Vagina (tissue), 2 donors: ENCODE data around the gene HMMR. TPM values are rescaled to one million over a fixed set of nuclear protein-coding genes. Genes with fewer than 3 reads are reported as not detected.

Experiments used
- DNase-seq, 2 donors: peaks; one replicate each; pipeline ENCODE4 v3.0.0-alpha.2; 2017; ENCODE audit errors: extremely low spot score in 2 of 2
- H3K27ac ChIP-seq: fragments of 200-600 bp; sonication (generic); one replicate; pipeline ENCODE4 v1.5.1; 2019
- H3K27me3 ChIP-seq: fragments of 200-600 bp; sonication (generic); one replicate; pipeline ENCODE4 v1.5.1; 2019
- H3K36me3 ChIP-seq, 2 donors: fragments of 200-600 bp; sonication (generic); one replicate each; pipeline ENCODE4 v1.5.1; 2017 to 2019
- H3K4me1 ChIP-seq: fragments of 200-600 bp; sonication (generic); one replicate; pipeline ENCODE4 v1.5.1; 2019
- H3K4me3 ChIP-seq, 2 donors: fragments of 200-600 bp; sonication (generic); 1 replicate in 1 of 2; 2 replicates in 1 of 2; pipeline ENCODE4 v1.5.1; 2016 to 2019
- H3K9me3 ChIP-seq: fragments of 200-600 bp; sonication (generic); one replicate; pipeline ENCODE4 v1.5.1; 2019
- POLR2A ChIP-seq, 2 donors: fragments of 450-650 bp; IDR thresholded peaks; one replicate each; pipeline ENCODE4 v1.6.1; 2017; ENCODE audit warnings: antibody characterized with exemption in 2 of 2, mild to moderate bottlenecking in 2 of 2, moderate library complexity in 2 of 2
- POLR2AphosphoS5 ChIP-seq, 2 donors: sonication (generic); formaldehyde crosslinking; IDR thresholded peaks; one replicate each; pipeline ENCODE4 v1.9.0; 2017; ENCODE audit warnings: antibody characterized with exemption in 2 of 2, mild to moderate bottlenecking in 2 of 2, low read depth in 1 of 2; ENCODE audit not compliant: insufficient read depth in 1 of 2
- intact Hi-C: fragments of 100-400 bp; cut with DNase I; formaldehyde crosslinking; loops from one replicate; pipeline ENCODE4 v1.15.1; 2023
- total RNA-seq: library from RNA; depleted of rRNA; stranded (reverse); fragments of >200 nt; gene quantifications from one replicate; pipeline ENCODE4 v1.2.3, GENCODE V29; 2016
- TF ChIP-seq, protein P1 (sequence below), 3 experiments: fragments of 450-650 bp in 2 of 3; fragments of 200-600 bp in 1 of 3; sonication (generic) in 1 of 3; IDR thresholded peaks; one replicate each; pipeline ENCODE4 v1.5.1; 2017 to 2019; ENCODE audit warnings: antibody characterized with exemption in 3 of 3, mild to moderate bottlenecking in 2 of 3, moderate library complexity in 2 of 3

HMMR gene
- total RNA-seq, 1 donor from 2014 or later = 9.3 TPM

DNA sequence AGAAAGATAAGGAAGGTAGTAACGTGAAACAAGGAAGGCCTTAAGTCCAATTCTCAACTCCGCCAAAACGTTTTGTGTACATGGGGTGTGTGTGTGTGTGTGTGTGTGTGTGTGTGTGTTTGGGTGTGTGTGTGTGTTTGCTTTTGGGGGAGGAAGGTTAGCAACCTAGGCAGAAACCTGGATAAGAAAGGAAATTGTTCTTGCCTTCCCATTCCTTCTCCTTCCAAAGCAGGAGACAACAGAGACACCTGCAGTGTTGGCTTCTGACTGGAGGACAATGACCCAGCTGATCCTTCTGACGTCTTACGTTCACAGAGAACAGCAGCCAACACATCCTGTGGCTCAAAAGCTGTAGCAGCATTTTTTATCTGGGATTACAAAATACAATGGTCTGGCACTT is 27.2 kb upstream of the HMMR start:
- no peaks in the 10 kb centered on the region for H3K27me3 ChIP-seq
- intact Hi-C loops = no loop called here
- TF ChIP-seq POLR2AphosphoS5 (IDR thresholded peaks at IDR 0.05; ENCODE audit: insufficient read depth in 1 of 2, low read depth in 1 of 2) (no peak), POLR2A (IDR thresholded peaks at IDR 0.05) (no peak)
- TF ChIP-seq, protein P1, sequence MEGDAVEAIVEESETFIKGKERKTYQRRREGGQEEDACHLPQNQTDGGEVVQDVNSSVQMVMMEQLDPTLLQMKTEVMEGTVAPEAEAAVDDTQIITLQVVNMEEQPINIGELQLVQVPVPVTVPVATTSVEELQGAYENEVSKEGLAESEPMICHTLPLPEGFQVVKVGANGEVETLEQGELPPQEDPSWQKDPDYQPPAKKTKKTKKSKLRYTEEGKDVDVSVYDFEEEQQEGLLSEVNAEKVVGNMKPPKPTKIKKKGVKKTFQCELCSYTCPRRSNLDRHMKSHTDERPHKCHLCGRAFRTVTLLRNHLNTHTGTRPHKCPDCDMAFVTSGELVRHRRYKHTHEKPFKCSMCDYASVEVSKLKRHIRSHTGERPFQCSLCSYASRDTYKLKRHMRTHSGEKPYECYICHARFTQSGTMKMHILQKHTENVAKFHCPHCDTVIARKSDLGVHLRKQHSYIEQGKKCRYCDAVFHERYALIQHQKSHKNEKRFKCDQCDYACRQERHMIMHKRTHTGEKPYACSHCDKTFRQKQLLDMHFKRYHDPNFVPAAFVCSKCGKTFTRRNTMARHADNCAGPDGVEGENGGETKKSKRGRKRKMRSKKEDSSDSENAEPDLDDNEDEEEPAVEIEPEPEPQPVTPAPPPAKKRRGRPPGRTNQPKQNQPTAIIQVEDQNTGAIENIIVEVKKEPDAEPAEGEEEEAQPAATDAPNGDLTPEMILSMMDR (IDR thresholded peaks at IDR 0.05) = no peak

DNA sequence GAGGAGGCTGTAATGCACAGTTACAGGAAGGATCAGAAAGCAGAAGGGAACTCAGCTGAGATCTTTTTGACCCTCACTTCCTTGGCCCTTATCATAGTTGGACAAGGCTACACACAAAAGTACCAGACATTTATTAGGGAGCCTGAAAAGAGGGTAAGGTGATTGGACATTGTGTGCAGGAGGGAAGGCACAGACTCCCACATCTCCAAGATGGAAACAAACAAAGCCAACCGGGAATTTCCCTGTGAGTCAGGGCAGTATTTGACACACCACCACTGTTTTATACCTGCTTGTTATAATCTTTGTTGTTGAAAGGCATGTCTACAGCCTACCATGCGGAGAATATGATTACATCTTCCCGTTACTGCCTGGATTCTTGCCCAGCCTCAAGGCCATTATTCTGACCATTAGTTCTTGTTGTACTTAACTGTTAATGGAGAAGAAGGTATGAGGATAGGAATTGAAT is 26.0 kb upstream of the HMMR start:
- Histone ChIP-seq H3K9me3 (no peaks in the 10 kb centered on the region), H3K4me3 (no peak overlapping the region), H3K4me1 (peaks cover 16% of the 10 kb centered on the region), H3K27me3 (no peaks in the 10 kb centered on the region), H3K36me3 (no peaks in the 10 kb centered on the region), H3K27ac (no peak overlapping the region)
- intact Hi-C loops = no loop called here
- TF ChIP-seq POLR2A (IDR thresholded peaks at IDR 0.05) (no peak), POLR2AphosphoS5 (IDR thresholded peaks at IDR 0.05; ENCODE audit: insufficient read depth in 1 of 2, low read depth in 1 of 2) (no peak)
- TF ChIP-seq, protein P1 (IDR thresholded peaks at IDR 0.05) = no peak
- DNase-seq = no peak

More for the DNA sequence above, 27.2 kb upstream of the HMMR start:
- Histone ChIP-seq H3K9me3 (no peaks in the 10 kb centered on the region), H3K36me3 (no peaks in the 10 kb centered on the region), H3K4me1 (peaks cover 4% of the 10 kb centered on the region), H3K4me3 (no peak overlapping the region), H3K27ac (no peak overlapping the region)
- no peak for DNase-seq

DNA sequence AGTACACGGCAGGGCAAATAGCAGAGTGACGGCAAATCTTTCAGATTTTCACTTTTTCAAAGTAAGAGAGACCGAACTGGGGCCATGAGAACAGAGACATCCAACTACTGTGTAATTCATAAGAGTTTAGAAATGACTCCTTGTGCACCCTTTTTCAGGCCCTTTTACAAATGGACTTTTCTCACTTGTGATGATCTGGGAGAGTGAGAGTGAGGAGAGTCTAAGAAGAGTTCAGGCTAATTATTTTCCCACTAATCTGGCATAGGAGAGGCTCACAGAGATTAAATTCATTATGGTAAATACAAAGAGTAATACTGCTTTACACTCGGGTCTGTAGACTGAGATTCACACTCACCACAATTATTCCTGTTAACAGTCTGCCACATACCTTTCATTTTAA is 23.9 kb upstream of the HMMR start:
- DNase-seq = no peak
- peak overlapping the region; percentile 92 for H3K27ac ChIP-seq
- H3K4me1 ChIP-seq = peaks cover 35% of the 10 kb centered on the region
- no peak overlapping the region for H3K4me3 ChIP-seq
- TF ChIP-seq POLR2A (IDR thresholded peaks at IDR 0.05) (no peak), POLR2AphosphoS5 (IDR thresholded peaks at IDR 0.05; ENCODE audit: insufficient read depth in 1 of 2, low read depth in 1 of 2) (no peak)
- TF ChIP-seq, protein P1 (IDR thresholded peaks at IDR 0.05) = no peak
- H3K36me3 ChIP-seq = peaks cover 0 to 7% of the 10 kb centered on the region in 2 donors
- no peaks in the 10 kb centered on the region for H3K27me3 ChIP-seq
- intact Hi-C loops = no loop called here
- H3K9me3 ChIP-seq = no peaks in the 10 kb centered on the region

DNA sequence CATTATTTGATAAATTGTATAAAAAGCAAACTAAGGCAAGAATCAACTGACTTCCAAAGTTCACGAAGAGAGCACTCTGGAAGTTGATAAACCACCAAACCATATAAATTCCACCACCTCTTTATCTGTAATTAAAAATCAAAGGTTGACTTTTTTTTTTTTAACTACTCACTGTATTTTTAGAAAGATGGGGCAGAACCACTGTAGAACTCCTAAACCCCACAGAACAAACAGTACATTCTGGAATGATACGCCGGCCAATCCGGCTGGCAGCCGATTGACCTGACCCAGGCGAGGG is 23.5 kb upstream of the HMMR start:
- Histone ChIP-seq H3K36me3 (peaks cover 0 to 12% of the 10 kb centered on the region in 2 donors), H3K9me3 (no peaks in the 10 kb centered on the region), H3K4me3 (peak overlapping the region; percentile 81 to 90), H3K27me3 (no peaks in the 10 kb centered on the region), H3K27ac (peak overlapping the region; percentile 92), H3K4me1 (peaks cover 36% of the 10 kb centered on the region)
- intact Hi-C loops = no loop called here
- no peak for DNase-seq
- no peak for TF ChIP-seq POLR2A (IDR thresholded peaks at IDR 0.05)
- no peak for TF ChIP-seq POLR2AphosphoS5 (IDR thresholded peaks at IDR 0.05; ENCODE audit: insufficient read depth in 1 of 2, low read depth in 1 of 2)
- TF ChIP-seq, protein P1 (IDR thresholded peaks at IDR 0.05) = no peak

DNA sequence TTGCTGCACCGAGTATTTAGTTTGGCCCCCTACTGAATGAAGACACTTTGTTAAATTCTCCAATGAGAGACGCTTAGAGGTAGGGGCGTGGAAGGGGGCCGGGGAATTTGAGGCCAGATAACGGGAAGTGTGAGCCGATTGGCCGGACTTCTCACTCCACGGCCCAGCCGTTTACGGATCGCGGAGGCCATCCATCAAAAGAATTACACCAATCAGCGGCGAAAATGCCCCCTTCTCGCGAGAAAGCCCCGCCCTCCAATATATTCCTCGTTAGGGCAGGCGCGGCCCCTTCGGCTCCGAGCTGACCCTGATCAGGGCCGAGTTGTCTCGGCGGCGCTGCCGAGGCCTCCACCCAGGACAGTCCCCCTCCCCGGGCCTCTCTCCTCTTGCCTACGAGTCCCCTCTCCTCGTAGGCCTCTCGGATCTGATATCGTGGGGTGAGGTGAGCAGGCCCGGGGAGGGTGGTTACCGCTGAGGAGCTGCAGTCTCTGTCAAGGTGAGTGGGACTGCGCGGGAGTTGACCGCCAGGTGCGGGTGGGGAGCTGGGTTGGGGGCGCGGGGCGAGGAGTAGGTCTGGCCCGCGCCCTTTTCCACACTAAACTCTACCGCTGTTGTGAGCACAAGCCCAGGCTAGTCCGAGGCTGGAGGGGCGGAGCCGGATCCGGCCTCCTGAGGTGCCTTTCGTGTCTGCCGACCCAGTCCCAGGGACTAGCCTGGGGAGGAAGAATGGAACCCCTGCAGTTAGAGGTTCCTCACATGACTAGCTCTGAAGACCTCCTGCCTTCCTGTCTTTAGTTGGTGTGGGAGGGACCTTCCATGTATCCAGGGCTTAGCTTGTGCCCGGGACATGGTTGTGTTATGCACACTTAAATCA is 22.9 kb upstream of the HMMR start, which contains the start of gene CCNG1:
TSS of gene CCNG1 (plus strand) at position 287 of the 874 bp plus-strand sequence. CDS start 1,662 bp downstream, outside the sequence.
- intact Hi-C loops = no loop called here
- peaks cover 36% of the 10 kb centered on the region for H3K4me1 ChIP-seq
- TF ChIP-seq POLR2A (IDR thresholded peaks at IDR 0.05) (peak in 1 of 2 donors; percentile 44), POLR2AphosphoS5 (IDR thresholded peaks at IDR 0.05; ENCODE audit: insufficient read depth in 1 of 2, low read depth in 1 of 2) (peak; percentile 26 to 89)
- TF ChIP-seq, protein P1 (IDR thresholded peaks at IDR 0.05) = no peak

More for the DNA sequence above, 22.9 kb upstream of the HMMR start, which contains the start of gene CCNG1:
- peak in 1 of 2 donors; percentile 96 for DNase-seq
- no peaks in the 10 kb centered on the region for H3K27me3 ChIP-seq
- H3K9me3 ChIP-seq = no peaks in the 10 kb centered on the region
- peak within 1 kb of the TSS; percentile 81 to 90 for H3K4me3 ChIP-seq
- H3K27ac ChIP-seq = peak within 1 kb of the TSS; percentile 92
- H3K36me3 ChIP-seq = peaks cover 0 to 18% of the 10 kb centered on the region in 2 donors
